ENCODE results near the gene FBXO11. TPM values are rescaled to one million over a fixed set of nuclear protein-coding genes. Genes with fewer than 3 reads are reported as not detected.
"Not testable (repeated sequence)": the region's sequence is repeated elsewhere in the genome, so short reads cannot be mapped to it uniquely, and the experiment has no call there.

Gene FBXO11
- total RNA-seq, 1 experiment from 2014 or later, result 43.8 TPM

DNA sequence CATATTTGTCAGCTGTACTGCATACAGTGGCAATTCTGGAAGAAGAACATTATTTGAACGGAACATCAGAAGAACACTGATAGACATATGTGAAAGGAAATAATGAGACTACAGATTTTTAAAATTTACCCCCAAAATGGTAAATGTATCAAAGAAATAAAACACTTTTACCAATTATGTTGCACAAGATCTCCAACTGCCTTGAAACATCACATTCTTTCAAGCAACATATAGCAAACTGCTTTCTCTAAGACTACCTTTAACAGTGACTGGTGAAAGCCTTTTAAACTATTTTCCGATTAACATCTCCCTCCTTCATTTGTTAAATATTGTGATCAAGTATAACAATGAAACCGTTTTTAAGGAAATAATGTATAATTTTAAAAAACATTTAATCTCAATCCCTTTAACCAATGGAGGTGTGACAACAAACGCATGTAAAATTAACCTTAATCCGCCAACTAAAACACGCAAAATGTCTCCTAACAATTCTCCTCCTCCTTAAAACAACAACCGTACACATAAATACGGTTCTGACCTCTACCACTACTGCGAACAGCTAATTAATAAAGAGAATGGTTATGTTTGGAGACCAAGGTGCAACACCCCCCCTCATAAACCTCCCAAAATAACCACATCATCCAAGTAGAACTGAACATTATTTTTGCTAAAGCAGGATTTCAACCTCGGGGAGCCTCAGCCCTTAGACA, 2.4 kb downstream of the FBXO11 start:
- H3K36me3 Mint-ChIP-seq, result no peaks in the 10 kb centered on the region
- no peaks in the 10 kb centered on the region; the same call in 1 of the 2 replicates for H3K27me3 Mint-ChIP-seq (ENCODE audit: low read depth)
- H3K4me1 Mint-ChIP-seq, result peaks cover 40% of the 10 kb centered on the region
- peak overlapping the region; percentile 74 for H3K27ac Mint-ChIP-seq
- TF ChIP-seq MYBL2 (CRISPR knock-in tag; IDR thresholded peaks at IDR 0.05), result no peak
- TF ChIP-seq ZNF671 (CRISPR knock-in tag; IDR thresholded peaks at IDR 0.05), result no peak
- peak overlapping the region; percentile 94 for H3K4me3 Mint-ChIP-seq
- DNase-seq (ENCODE audit: low spot score), result no peak
- ATAC-seq, result no peak
- H3K9me3 Mint-ChIP-seq, result no peaks in the 10 kb centered on the region
- POLR2A ChIA-PET, result no interaction called here
- CTCF ChIA-PET, result interaction anchor here (0.6 to 0.9 kb wide), 3 partner anchors 43 to 203 kb away, joined by 3 to 4 read pairs (median 3); no protein-coding TSS in a partner anchor

DNA sequence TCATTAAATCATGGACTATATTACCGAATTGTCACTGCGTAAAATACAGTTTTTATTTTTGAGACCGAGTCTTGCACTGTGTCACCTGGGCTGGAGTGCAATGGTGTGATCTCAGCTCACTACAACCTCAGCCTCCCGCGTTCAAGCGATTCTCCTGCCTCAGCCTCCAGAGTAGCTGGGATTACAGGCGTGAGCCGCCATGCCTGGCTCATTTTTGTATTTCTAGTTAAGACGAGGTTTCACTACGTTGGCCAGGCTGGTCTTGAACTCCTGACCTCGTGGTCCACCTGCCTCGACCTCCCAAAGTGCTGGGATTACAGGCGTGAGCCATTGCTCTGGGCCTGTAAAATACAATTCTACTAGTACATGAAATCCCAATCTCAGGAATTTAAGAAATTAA, 4.4 kb downstream of the FBXO11 start:
- CTCF ChIA-PET, result interaction anchor here (1.1 kb wide), 1 partner anchor 44 kb away, joined by 3 read pairs; no protein-coding TSS in a partner anchor
- H3K36me3 Mint-ChIP-seq; ATAC-seq; H3K27me3 Mint-ChIP-seq (ENCODE audit: low read depth); DNase-seq (ENCODE audit: low spot score); H3K4me3 Mint-ChIP-seq; POLR2A ChIA-PET; H3K9me3 Mint-ChIP-seq: not testable (repeated sequence)
- peak overlapping the region; percentile 89 for H3K27ac Mint-ChIP-seq
- peaks cover 48% of the 10 kb centered on the region for H3K4me1 Mint-ChIP-seq

DNA sequence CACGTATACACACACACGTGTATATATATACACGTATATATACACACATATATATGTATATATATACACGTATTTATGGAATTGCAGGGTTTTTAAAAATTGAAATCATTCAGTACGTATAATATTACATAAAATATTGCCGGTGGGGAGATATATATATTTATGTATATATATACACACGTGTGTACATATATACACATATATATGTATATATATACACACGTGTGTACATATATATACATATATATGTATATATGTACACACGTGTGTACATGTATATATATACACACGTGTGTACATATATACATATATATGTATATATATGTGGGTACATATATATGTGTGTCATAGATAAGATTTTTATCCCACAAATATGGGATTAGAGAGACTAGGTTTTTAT, 5.4 kb downstream of the FBXO11 start:
- H3K36me3 Mint-ChIP-seq, result no peaks in the 10 kb centered on the region
- H3K9me3 Mint-ChIP-seq, result no peaks in the 10 kb centered on the region
- CTCF ChIA-PET, result no interaction called here
- DNase-seq (ENCODE audit: low spot score) (no peak), ATAC-seq (no peak)
- POLR2A ChIA-PET, result no interaction called here
- TF ChIP-seq ZNF671 (CRISPR knock-in tag; IDR thresholded peaks at IDR 0.05) (no peak), ZNF263 (CRISPR knock-in tag; IDR thresholded peaks at IDR 0.05; ENCODE audit: low read depth) (no peak), ZNF396 (CRISPR knock-in tag; IDR thresholded peaks at IDR 0.05; ENCODE audit: borderline replicate concordance) (no peak)
- TF ChIP-seq, protein P1, sequence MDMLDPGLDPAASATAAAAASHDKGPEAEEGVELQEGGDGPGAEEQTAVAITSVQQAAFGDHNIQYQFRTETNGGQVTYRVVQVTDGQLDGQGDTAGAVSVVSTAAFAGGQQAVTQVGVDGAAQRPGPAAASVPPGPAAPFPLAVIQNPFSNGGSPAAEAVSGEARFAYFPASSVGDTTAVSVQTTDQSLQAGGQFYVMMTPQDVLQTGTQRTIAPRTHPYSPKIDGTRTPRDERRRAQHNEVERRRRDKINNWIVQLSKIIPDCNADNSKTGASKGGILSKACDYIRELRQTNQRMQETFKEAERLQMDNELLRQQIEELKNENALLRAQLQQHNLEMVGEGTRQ (CRISPR knock-in tag; IDR thresholded peaks at IDR 0.05), result no peak
- TF ChIP-seq, protein P2, sequence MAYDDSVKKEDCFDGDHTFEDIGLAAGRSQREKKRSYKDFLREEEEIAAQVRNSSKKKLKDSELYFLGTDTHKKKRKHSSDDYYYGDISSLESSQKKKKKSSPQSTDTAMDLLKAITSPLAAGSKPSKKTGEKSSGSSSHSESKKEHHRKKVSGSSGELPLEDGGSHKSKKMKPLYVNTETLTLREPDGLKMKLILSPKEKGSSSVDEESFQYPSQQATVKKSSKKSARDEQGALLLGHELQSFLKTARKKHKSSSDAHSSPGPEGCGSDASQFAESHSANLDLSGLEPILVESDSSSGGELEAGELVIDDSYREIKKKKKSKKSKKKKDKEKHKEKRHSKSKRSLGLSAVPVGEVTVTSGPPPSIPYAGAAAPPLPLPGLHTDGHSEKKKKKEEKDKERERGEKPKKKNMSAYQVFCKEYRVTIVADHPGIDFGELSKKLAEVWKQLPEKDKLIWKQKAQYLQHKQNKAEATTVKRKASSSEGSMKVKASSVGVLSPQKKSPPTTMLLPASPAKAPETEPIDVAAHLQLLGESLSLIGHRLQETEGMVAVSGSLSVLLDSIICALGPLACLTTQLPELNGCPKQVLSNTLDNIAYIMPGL (CRISPR knock-in tag; IDR thresholded peaks at IDR 0.05), result no peak
- H3K4me1 Mint-ChIP-seq, result peaks cover 58% of the 10 kb centered on the region
- H3K27ac Mint-ChIP-seq, result no peak overlapping the region
- no peak overlapping the region for H3K4me3 Mint-ChIP-seq
- no peaks in the 10 kb centered on the region; the same call in 1 of the 2 replicates for H3K27me3 Mint-ChIP-seq (ENCODE audit: low read depth)

DNA sequence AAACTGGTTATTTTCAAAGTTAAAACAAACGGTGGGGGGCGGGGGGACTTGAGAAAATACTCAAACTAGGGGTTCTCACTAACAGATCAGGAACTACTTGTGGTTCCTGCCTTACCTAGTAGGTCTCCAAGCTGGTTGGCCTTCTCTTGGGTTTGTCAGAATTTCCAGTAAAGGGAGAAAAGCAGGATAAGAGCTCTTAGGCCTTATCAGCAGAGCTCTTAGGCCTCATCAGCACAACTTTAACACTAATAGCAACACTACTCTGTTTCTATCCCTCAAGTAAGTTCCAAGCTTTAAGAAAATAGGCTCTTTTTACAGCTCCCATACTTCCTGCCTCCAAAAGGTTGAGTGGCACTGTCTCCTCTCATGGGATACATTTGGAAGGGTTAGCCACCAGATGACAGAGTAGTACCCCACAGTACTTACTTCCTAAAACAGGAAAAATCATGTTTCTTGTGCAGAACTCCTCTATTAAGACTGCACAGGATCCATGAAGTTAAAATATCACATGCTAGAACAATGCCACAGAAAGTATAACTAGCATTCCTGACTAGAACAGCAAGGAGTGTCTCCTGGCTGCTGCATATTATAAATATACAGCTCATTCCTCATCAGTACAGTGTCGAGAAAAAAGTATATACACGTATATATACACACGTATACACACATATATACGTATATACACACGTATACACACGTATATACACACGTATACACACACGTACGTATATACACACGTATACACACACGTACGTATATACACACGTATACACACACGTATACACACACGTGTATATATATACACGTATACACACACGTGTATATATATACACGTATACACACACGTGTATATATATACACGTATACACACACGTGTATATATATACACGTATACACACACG, 6.1 kb downstream of the FBXO11 start:
- no peaks in the 10 kb centered on the region for H3K9me3 Mint-ChIP-seq
- DNase-seq (ENCODE audit: low spot score), result no peak
- CTCF ChIA-PET, result interaction anchor here (0.6 kb wide), 1 partner anchor 70 kb away, joined by 3 read pairs; no protein-coding TSS in a partner anchor
- POLR2A ChIA-PET, result interaction anchor here (0.6 to 0.7 kb wide), 4 partner anchors 44 to 356 kb away, joined by 4 to 11 read pairs (median 6); no protein-coding TSS in a partner anchor
- no peaks in the 10 kb centered on the region; the same call in 1 of the 2 replicates for H3K27me3 Mint-ChIP-seq (ENCODE audit: low read depth)
- peak overlapping the region; percentile 7; the same call in 1 of the 2 replicates for H3K27ac Mint-ChIP-seq
- TF ChIP-seq ZNF671 (CRISPR knock-in tag; IDR thresholded peaks at IDR 0.05) (no peak), GTF2I (CRISPR knock-in tag; conservative IDR thresholded peaks at IDR 0.05) (no peak), GRHL2 (CRISPR knock-in tag; IDR thresholded peaks at IDR 0.05; ENCODE audit: insufficient replicate concordance, severe bottlenecking) (no peak), CBFB (CRISPR knock-in tag; IDR thresholded peaks at IDR 0.05; ENCODE audit: low read depth) (no peak), ZNF317 (CRISPR knock-in tag; IDR thresholded peaks at IDR 0.05; ENCODE audit: borderline replicate concordance, low read depth) (no peak), JUN (CRISPR knock-in tag; IDR thresholded peaks at IDR 0.05) (no peak), ZNF138 (CRISPR knock-in tag; conservative IDR thresholded peaks at IDR 0.05) (no peak), FOXK1 (CRISPR knock-in tag; IDR thresholded peaks at IDR 0.05) (no peak), RORB (CRISPR knock-in tag; IDR thresholded peaks at IDR 0.05) (no peak)
- TF ChIP-seq, protein P2 (CRISPR knock-in tag; IDR thresholded peaks at IDR 0.05), result no peak
- no peak overlapping the region for H3K4me3 Mint-ChIP-seq
- no peak for ATAC-seq
- peaks cover 61% of the 10 kb centered on the region for H3K4me1 Mint-ChIP-seq
- H3K36me3 Mint-ChIP-seq, result no peaks in the 10 kb centered on the region
